GM18868 (cell line): ENCODE results near the gene CLEC4G.
A peak's percentile ranks its signal among the peaks of the same experiment; 100 is the strongest.
"Not testable (repeated sequence)": the region's sequence is repeated elsewhere in the genome, so short reads cannot be mapped to it uniquely, and the experiment has no call there.

Experiments used
- ATAC-seq: cut with Tn5 transposase; IDR thresholded peaks from one replicate; pipeline ENCODE4 v1.9.1; 2021; ENCODE audit warnings: mild to moderate bottlenecking, moderate library complexity; ENCODE audit not compliant: unreplicated experiment

The CLEC4G gene

DNA sequence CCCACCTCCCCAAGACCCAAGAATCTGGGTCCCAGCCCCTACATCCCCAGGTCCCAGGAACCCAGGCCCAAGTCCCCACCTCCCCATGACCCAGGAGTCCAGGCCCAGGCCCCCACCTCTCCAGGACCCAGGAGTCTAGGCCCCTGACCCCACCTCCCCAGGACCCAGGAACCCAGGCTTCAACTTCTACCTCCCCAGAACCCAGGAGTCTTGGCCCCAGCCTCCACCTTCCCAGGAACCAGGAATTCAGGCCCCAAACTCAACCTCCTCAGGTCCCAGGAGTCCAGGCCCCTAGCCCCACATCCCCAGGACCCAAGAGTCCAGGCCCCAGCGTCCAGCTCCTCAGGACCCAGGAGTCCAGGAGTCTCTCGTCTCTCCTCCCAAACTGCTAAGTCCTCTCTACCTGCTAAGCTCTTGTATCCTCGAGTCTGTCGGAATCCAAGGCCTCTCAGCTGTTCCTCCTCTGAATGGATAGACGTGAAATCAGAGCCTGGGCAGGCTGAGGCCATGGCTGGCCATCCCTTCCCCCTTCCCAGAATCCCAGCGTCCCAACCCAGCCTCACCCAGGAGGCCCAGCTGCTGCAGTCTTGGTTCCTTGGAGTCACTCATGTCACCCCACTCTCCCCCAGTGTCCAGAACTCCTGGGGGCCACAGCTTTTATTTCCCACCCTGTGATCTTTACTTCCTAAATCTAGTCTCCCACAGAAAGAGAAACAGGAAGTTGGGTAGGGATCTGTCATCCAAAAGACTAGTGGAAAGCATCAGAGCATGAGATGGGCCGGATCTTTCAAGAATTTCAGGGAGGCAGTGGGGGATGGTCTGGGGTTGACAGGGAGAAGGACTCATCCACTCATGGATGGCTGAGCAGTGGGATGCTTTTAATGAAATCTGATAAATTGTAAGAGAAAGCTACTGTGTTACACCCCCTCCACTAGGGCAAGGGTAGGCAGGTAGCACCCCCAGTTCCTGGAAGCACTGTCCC, 15.3 kb upstream of the CLEC4G start, which contains the start of gene CD209:
Gene CD209 (minus strand): TSS at position 632 of the 982 bp plus-strand sequence. CDS start 23 bp downstream, at position 609.
- ATAC-seq = no peak

- not testable (repeated sequence) for ATAC-seq
Measured at GRCh38 chr19:7746306-7746705, 14.4 kb upstream of the CLEC4G start.

DNA sequence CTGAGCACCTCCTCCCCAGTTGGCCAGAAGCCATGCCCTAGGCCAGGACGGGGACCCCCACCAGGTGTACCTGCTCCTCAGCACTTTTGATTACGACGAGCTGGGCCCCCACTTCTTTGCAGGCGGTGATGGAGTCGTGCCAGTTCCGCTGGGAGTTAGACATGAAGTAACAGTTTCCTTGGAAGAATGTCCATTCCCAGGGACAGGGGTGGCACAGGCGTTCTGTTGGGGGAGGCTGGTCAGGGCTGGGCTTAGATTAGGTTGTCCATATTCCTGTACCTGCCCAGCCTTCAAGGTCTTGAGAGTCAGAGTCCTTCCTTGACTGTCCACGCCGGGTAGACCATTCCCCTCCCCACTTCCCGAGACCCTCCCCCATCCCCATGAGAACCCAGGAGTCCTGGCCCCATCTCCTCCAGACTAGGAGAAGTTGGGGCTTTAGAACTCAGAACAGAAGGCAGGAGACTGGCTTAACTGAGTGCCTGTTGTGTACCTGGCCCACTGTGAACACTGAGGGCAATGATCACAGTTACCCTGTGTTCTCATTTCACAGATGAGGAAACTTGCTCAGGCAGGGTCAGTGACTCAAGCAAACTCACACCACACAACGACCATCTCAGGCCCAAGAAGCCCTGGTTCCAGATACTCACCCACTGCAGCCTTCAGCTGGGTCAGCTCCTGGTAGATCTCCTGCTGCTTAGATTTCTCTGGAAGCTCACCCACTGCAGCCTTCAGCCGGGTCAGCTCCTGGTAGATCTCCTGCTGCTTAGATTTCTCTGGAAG, 13.2 kb upstream of the CLEC4G start:
- no peak for ATAC-seq

DNA sequence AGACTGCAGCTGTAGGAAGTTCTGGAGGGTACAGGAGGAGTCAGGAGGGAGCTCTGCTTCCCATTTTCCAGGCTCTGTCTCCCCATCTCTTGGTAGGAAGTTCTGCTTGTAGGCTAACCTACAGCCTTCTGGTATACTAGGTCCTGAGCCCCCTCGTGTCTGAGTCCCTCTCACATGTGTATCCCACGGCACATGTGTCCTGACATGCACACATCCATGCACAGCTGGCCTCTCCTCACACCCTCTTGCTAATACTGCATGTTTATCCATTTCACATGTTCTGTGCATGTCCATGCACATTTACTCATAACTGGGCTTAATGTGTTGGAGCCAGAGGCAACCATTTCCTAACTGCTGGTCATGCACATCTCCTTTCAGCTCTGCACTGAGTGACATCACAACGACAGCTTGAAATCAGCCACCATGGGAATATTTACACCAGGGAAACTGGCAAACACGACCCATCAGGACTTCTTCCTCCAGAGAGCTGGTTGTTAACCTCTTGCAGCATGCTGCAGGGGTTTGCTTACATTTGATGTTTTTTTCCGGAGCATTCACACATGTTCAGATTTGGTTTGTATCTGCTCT, 12.4 kb upstream of the CLEC4G start:
- ATAC-seq = no peak

GRCh38 chr19:7743425-7743841, 11.5 kb upstream of the CLEC4G start:
- peak; percentile 73 for ATAC-seq

DNA sequence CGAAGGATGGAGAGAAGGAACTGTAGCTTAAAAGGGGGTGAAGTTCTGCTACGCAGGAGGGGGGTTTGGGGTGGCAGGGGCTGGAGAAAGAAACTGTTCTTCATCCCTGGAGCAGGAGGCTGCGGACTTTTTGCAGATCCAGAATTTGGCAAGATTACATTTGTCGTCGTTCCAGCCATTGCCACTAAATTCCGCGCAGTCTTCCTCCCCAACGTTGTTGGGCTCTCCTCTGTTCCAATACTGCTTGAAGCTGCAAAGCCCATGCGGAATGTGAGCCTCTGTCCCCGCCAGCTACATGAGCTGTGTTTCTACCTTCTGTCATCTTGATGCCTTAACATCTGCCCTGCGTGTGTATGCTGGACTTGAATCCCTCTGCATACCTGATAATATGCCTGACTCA, 11.1 kb upstream of the CLEC4G start:
- no peak for ATAC-seq

GRCh38 chr19:7742575-7742974, 10.7 kb upstream of the CLEC4G start:
- ATAC-seq = no peak

- no peak for ATAC-seq
Measured at GRCh38 chr19:7740682-7741054, 8.8 kb upstream of the CLEC4G start.

- ATAC-seq = no peak
Measured at GRCh38 chr19:7739801-7740681, 8.1 kb upstream of the CLEC4G start.

- ATAC-seq = no peak
Measured at GRCh38 chr19:7739211-7739755, 7.4 kb upstream of the CLEC4G start.

DNA sequence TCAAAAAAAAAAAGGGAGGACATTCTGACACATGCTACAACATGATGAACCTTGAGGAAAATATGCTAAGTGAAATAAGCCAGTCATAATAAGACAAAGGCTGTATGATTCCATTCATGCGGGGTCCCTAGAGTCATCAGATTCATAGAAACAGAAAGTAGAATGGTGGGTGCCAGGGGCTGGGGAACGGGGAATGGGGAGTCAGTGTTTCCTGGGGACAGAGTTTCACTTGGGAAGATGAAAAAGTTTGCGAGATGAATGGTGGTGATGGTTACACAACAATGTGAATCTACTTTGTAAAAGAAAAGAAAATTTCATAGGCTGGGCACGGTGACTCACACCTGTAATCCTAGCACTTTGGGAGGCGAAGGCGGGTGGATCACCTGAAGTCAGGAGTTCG, 6.1 kb upstream of the CLEC4G start:
- no peak for ATAC-seq

DNA sequence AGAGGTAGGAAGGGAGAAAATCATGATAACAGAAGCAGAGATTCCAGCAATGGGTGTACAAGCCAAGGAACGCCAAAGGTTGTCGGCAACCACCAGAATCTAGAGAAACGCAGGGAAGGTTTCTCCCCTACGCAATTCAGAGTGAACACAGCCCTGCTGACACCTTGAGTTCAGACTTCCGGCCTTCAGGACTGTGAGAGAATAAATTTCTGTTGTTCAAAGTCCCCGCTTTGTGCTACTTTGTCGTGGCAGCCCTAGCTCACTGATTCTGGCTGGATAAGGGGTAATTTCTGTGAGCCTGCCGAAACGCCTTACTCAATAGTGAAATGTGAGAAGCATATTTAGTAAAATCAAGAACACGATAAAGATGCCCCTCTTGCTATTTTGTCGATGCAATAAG, 5.3 kb upstream of the CLEC4G start:
- ATAC-seq = no peak

DNA sequence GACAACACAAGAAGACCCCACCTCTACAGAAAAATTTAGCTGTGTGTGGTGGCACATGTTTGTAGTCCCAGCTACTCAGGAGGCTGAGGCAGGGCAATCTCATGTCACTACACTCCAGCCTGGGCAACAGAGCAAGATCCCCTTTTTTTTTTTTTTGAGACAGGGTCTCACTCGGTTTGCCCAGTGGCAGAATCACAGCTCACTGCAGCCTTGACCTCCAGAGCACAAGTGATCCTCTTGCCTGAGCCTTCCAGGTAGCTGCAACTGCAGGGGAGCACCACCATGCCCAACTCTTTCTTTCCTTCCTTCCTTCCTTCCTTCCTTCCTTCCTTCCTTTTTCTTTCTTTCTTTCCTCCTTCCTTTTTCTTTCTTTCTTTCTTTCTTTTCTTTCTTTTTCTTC, 4.2 kb upstream of the CLEC4G start:
- ATAC-seq = no peak

GRCh38 chr19:7734220-7735203, 2.6 kb upstream of the CLEC4G start:
- no peak for ATAC-seq

GRCh38 chr19:7733376-7733775, 1.5 kb upstream of the CLEC4G start:
- ATAC-seq = no peak

GRCh38 chr19:7731615-7732014, 295 bp downstream of the CLEC4G start:
- no peak for ATAC-seq

GRCh38 chr19:7731218-7731595, 703 bp downstream of the CLEC4G start:
- ATAC-seq = no peak

DNA sequence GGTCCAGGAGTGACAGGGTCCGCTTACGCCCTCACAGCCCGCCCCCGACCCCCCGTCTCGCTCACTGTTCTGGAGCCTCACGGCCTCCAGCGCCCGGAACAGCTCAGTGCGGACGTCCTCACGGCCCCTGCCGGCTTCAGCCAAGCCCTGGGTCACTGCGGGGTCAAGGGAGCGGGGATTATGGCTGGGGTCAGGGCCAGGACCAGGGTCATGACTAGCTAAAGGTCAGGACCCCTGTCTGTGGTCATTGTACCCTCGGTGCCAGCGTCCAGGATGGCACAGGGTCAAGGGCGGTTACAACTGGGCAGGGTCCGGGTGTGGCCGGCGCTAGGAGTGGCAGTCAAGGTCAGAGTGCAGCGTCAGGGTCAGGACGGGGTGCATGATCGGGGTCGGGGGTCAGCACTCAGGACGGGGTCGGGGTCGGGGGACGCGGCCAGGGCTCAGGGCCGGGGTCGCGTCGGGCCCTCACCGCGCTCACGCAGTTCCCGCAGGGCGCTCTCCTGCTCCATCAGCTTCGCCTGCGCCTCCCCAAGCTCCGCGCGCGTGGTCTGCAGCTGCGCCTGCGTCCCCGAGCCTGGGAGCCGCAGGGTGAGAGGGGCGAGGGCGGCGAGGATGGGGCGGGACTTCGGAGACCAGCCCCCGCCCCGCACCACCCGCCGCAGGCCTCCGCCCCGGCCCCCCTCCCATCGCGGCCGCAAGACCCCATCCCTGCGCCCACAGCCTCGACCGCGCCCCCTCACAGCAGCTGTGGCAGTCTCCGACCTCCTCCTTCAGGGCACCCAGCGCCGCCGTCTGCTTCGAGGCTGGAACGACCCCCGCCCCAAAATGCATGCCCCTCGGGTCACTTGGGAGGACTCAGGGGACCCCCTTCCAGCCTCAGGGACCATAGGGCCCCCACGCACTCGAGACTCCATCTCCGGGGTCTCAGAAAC, 1.4 kb downstream of the CLEC4G start:
- no peak for ATAC-seq
